ENCODE measurements around the gene DNTT. TPM values are rescaled to one million over a fixed set of nuclear protein-coding genes. Genes with fewer than 3 reads are reported as not detected.

Gene DNTT
- polyA plus RNA-seq, 2 of the 4 experiments (the other 2 are of a cell fraction) = not detected

DNA sequence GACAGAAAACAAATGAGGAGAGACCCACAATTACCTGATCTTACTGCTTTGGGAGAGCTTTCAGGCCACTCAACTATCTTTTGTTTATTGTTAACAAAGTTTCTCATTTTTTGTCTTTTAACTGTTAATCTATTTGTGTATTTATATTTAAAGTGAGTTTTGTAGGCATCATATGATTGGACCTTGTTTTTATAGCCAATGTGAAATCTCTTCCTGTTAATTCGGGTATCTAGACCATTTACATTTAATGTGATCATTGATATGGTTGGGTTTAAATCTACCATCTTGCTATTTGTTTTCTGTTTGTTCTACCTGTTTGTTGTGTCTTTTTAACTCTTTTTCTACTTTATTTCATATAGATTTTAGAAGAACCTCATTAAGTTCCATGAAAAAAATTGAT, 42.1 kb downstream of the DNTT start:
- ATAC-seq (no peak), DNase-seq (ENCODE audit: low read depth in 1 of 2, low spot score in 1 of 2) (no peak), FAIRE-seq (no peak)
- no peak for TF ChIP-seq PHF8 (IDR thresholded peaks at IDR 0.05; ENCODE audit: borderline replicate concordance, low read depth)
- TF ChIP-seq, protein P1, sequence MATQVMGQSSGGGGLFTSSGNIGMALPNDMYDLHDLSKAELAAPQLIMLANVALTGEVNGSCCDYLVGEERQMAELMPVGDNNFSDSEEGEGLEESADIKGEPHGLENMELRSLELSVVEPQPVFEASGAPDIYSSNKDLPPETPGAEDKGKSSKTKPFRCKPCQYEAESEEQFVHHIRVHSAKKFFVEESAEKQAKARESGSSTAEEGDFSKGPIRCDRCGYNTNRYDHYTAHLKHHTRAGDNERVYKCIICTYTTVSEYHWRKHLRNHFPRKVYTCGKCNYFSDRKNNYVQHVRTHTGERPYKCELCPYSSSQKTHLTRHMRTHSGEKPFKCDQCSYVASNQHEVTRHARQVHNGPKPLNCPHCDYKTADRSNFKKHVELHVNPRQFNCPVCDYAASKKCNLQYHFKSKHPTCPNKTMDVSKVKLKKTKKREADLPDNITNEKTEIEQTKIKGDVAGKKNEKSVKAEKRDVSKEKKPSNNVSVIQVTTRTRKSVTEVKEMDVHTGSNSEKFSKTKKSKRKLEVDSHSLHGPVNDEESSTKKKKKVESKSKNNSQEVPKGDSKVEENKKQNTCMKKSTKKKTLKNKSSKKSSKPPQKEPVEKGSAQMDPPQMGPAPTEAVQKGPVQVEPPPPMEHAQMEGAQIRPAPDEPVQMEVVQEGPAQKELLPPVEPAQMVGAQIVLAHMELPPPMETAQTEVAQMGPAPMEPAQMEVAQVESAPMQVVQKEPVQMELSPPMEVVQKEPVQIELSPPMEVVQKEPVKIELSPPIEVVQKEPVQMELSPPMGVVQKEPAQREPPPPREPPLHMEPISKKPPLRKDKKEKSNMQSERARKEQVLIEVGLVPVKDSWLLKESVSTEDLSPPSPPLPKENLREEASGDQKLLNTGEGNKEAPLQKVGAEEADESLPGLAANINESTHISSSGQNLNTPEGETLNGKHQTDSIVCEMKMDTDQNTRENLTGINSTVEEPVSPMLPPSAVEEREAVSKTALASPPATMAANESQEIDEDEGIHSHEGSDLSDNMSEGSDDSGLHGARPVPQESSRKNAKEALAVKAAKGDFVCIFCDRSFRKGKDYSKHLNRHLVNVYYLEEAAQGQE (IDR thresholded peaks at IDR 0.05) = no peak
- no peak for TF ChIP-seq RCOR1 (IDR thresholded peaks at IDR 0.05; ENCODE audit: low read depth, low read length)
- TF ChIP-seq ESRRA (IDR thresholded peaks at IDR 0.05; ENCODE audit: borderline replicate concordance, low read length) = no peak
- no peak for TF ChIP-seq RNF2 (IDR thresholded peaks at IDR 0.05; ENCODE audit: borderline replicate concordance, low read depth)
- no peak for TF ChIP-seq MAFK (IDR thresholded peaks at IDR 0.05; ENCODE audit: partially characterized antibody)
- no peak for TF ChIP-seq ATOH8 (CRISPR knock-in tag; IDR thresholded peaks at IDR 0.05; ENCODE audit: low read depth)
- Histone ChIP-seq H3K4me1 (no peaks in the 10 kb centered on the region), H3K4me3 (no peak overlapping the region), H3K9me3 (peaks cover 20% of the 10 kb centered on the region; the same call in 2 of the 3 replicates), H3K4me2 (no peak overlapping the region), H3K27ac (no peak overlapping the region)
- ChIA-PET POLR2A (no interaction called here), CTCF (interaction anchor here (1.0 kb wide), 1 partner anchor 12 kb away, joined by 4 read pairs; no protein-coding TSS in a partner anchor)
- WGBS (ENCODE audit: missing lambda C conversion rate) = 3% methylated on average over 1 of the region's 1 CpG

GRCh38 chr10:96352027-96352426, 47.8 kb downstream of the DNTT start:
- no peak for DNase-seq (ENCODE audit: low read depth in 1 of 2, low spot score in 1 of 2)
- H3K9me3 ChIP-seq = peaks cover 3% of the 10 kb centered on the region; the same call in 1 of the 3 replicates
- H3K4me2 ChIP-seq = no peak overlapping the region
- no peaks in the 10 kb centered on the region for H3K4me1 ChIP-seq
- no peak for ATAC-seq
- TF ChIP-seq TFCP2L1 (CRISPR knock-in tag; IDR thresholded peaks at IDR 0.05) (no peak), MAFK (IDR thresholded peaks at IDR 0.05; ENCODE audit: partially characterized antibody) (no peak), CHD2 (IDR thresholded peaks at IDR 0.05; ENCODE audit: low read length, partially characterized antibody) (no peak), SMC3 (IDR thresholded peaks at IDR 0.05) (no peak), RARB (CRISPR knock-in tag; IDR thresholded peaks at IDR 0.05) (no peak), ELK1 (IDR thresholded peaks at IDR 0.05; ENCODE audit: low read depth, low read length) (no peak)
- ChIA-PET CTCF (interaction anchor here (1.1 kb wide), 1 partner anchor 17 kb away, joined by 3 read pairs; no protein-coding TSS in a partner anchor), POLR2A (no interaction called here)
- H3K4me3 ChIP-seq = no peak overlapping the region
- H3K27ac ChIP-seq = no peak overlapping the region
- no peak for FAIRE-seq

DNA sequence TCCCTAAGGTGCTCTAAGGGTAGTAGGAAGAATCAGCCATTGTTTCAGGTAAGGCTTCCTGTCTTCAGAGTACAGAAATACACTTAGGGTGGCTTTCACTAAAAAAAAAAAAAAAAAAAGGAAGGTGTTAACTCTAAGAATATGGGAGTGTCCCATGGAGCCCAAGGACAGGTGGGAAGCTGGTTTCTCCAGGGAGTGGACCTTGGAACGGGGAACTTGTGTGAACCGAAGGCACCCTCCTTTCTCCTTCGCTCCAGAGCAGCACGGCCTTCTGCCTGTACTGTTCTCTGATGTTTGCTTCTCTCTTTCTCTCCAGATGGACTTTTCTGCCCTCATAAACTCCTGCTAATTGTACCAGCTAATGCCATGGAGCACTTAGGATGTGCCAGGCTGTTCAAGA, 48.3 kb downstream of the DNTT start:
- ChIA-PET CTCF (interaction anchor here (0.7 kb wide), 1 partner anchor 42 kb away, joined by 3 read pairs; no protein-coding TSS in a partner anchor), POLR2A (no interaction called here)
- no peaks in the 10 kb centered on the region for H3K4me1 ChIP-seq
- DNase-seq (ENCODE audit: low read depth in 1 of 2, low spot score in 1 of 2) (no peak), ATAC-seq (no peak), FAIRE-seq (no peak)
- H3K27ac ChIP-seq = no peak overlapping the region
- 25% methylated on average over 4 of the region's 4 CpGs for WGBS (ENCODE audit: missing lambda C conversion rate)
- no peaks in the 10 kb centered on the region for H3K9me3 ChIP-seq
- no peak overlapping the region for H3K4me2 ChIP-seq
- no peak for TF ChIP-seq MAX (IDR thresholded peaks at IDR 0.05)
- no peak for TF ChIP-seq KDM1A (IDR thresholded peaks at IDR 0.05; ENCODE audit: low read depth)
- no peak overlapping the region for H3K4me3 ChIP-seq

Data from A549 (cell line).